SJSA1 (cell line): ENCODE measurements around the gene LAMTOR5. TPM values are rescaled to one million over a fixed set of nuclear protein-coding genes. Genes with fewer than 3 reads are reported as not detected.
"Not testable (repeated sequence)": the region's sequence is repeated elsewhere in the genome, so short reads cannot be mapped to it uniquely, and the experiment has no call there.

Experiments used
- DNase-seq, 2 experiments: peaks; one replicate each; pipeline ENCODE4 v3.0.0-alpha.2; 2015 to 2020; ENCODE audit warnings: low spot score in 2 of 2, low read depth in 1 of 2
- H3K27ac ChIP-seq: fragments of 250-450 bp; sonication (Bioruptor Pico); 2 replicates; pipeline ENCODE4 v1.5.1; 2020; ENCODE audit warnings: mild to moderate bottlenecking, moderate library complexity
- H3K27me3 ChIP-seq: fragments of 250-450 bp; sonication (Bioruptor Pico); replicated peaks from 2 replicates; pipeline ENCODE4 v1.5.1; 2020; ENCODE audit warnings: mild to moderate bottlenecking, moderate library complexity
- H3K36me3 ChIP-seq: fragments of 250-450 bp; sonication (Bioruptor Pico); 2 replicates; pipeline ENCODE4 v1.5.1; 2020; ENCODE audit warnings: mild to moderate bottlenecking
- H3K4me1 ChIP-seq: fragments of 250-450 bp; sonication (Bioruptor Pico); replicated peaks from 2 replicates; pipeline ENCODE4 v1.6.1; 2021; ENCODE audit warnings: mild to moderate bottlenecking
- H3K4me3 ChIP-seq: fragments of 250-450 bp; sonication (Bioruptor Pico); 2 replicates; pipeline ENCODE4 v1.5.1; 2020; ENCODE audit warnings: mild to moderate bottlenecking
- H3K9me3 ChIP-seq: fragments of 250-450 bp; sonication (Bioruptor Pico); replicated peaks from 2 replicates; pipeline ENCODE4 v1.5.1; 2020; ENCODE audit warnings: mild to moderate bottlenecking
- total RNA-seq: library from RNA; depleted of rRNA; stranded (reverse); fragments of >200 nt; shearing (Covaris generic); gene quantifications from 2 replicates; pipeline ENCODE4 v1.2.3, GENCODE V29; 2014; rRNA removed

The LAMTOR5 gene
- total RNA-seq: 114 and 145 TPM in 2 replicates

DNA sequence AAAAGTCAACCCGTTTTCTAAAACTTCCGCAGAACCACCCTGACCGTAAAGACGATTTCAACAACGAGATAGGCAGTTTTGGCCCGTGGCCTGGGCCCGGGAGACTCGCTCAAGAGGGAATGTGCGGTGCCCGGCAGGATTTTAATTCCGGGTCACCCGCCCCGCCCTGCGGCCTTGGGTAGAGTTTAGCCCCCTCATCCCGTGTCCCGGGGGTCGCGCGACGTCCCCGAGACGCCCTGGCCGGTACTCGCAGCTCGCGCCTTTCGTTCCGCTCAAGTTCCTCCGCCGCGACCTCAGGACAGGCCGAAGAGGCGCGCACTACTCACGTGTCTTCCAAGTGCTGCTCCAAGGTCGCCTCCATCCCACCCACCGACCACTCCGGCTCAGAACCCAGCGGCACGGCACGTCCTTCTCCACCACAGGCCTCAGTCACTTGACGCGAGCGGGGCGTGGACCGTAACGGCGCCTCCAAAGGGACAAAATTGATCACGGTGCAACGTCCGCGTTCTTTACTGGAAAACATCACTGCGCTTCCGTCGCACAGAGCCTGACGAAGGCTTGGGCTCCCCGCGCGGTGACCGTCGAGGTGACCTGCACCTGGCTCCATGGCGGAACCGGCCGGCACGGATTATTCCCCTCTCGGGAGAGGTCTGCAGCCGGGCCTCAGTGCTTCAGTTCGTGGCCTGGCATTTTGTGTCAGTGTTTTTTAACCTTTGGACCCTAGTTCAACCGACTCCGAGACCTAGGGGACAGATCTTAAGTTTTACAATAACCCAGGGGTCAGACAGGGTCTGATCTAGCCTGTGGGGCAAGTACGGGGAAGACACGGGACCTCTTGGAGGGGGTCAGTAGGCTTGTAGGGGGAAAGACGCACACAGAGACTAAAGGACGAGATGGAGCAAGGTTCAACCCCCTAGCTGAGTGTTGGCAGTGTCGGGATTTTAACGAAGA lies at the start of gene LAMTOR5:
Gene LAMTOR5 (minus strand): TSS at position 435 of the 951 bp plus-strand sequence. CDS start 74 bp downstream, at position 361.
- DNase-seq: peak; percentile 83 to 91
- H3K27ac ChIP-seq: peak within 1 kb of the TSS; percentile 52

GRCh38 chr1:110457206-110457605 lies 49.7 kb upstream of the LAMTOR5 start:
- DNase-seq: no peak
- Histone ChIP-seq H3K27me3 (peaks cover 11% of the 10 kb centered on the region), H3K36me3 (no peaks in the 10 kb centered on the region), H3K27ac (no peak overlapping the region), H3K4me1 (no peaks in the 10 kb centered on the region), H3K4me3 (no peak overlapping the region), H3K9me3 (no peaks in the 10 kb centered on the region)

More for the DNA sequence above, at the start of gene LAMTOR5:
- Histone ChIP-seq H3K27me3 (no peaks in the 10 kb centered on the region), H3K36me3 (peaks cover 39% of the 10 kb centered on the region), H3K4me1 (peaks cover 7% of the 10 kb centered on the region; the same call in 1 of the 2 replicates), H3K9me3 (no peaks in the 10 kb centered on the region), H3K4me3 (peak within 1 kb of the TSS; percentile 76)

GRCh38 chr1:110455151-110455550 lies 47.7 kb upstream of the LAMTOR5 start:
- no peak for DNase-seq
- Histone ChIP-seq H3K4me3 (no peak overlapping the region), H3K27me3 (peaks cover 31% of the 10 kb centered on the region), H3K4me1 (no peaks in the 10 kb centered on the region), H3K27ac (no peak overlapping the region), H3K9me3 (no peaks in the 10 kb centered on the region), H3K36me3 (no peaks in the 10 kb centered on the region)

DNA sequence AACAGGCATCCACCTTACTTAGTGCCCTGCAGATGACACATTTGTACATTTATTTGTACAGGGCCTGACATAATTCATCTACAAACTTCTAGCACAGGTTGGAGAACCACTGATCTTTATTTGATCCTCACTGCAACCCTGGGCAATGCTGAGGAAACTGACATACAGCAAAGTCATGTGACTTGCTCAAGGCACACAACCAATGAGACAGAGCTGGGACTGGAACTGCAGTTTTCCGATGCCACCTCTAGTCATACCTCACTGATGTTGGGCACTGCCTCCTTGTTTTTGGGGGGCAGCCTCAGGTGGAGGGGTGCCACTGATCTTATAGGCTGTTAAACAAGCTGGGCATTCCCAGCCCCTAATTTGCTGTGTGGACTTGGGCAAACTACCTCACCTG lies 46.8 kb upstream of the LAMTOR5 start:
- no peaks in the 10 kb centered on the region for H3K4me1 ChIP-seq
- no peaks in the 10 kb centered on the region for H3K36me3 ChIP-seq
- H3K4me3 ChIP-seq: no peak overlapping the region
- DNase-seq: no peak
- no peaks in the 10 kb centered on the region for H3K9me3 ChIP-seq
- peaks cover 40% of the 10 kb centered on the region for H3K27me3 ChIP-seq
- H3K27ac ChIP-seq: no peak overlapping the region

DNA sequence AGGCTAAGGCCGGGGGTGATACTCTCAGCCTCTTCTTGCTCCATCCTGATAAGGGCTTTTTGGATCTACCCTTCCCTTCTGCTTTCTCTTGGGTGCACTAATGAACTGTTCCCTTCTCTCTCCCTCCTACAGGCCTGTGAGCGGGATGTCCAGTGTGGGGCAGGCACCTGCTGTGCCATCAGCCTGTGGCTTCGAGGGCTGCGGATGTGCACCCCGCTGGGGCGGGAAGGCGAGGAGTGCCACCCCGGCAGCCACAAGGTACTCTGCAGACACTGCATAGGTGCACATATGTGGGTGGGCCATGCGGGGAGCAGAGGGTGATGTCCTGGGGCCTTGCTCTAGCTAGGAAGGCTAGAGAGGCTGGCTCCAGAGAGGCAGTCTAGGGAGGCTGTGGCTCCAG lies 46.3 kb upstream of the LAMTOR5 start:
- no peak overlapping the region for H3K27ac ChIP-seq
- no peaks in the 10 kb centered on the region for H3K9me3 ChIP-seq
- H3K4me1 ChIP-seq: no peaks in the 10 kb centered on the region
- DNase-seq: no peak
- no peaks in the 10 kb centered on the region for H3K36me3 ChIP-seq
- peaks cover 45% of the 10 kb centered on the region for H3K27me3 ChIP-seq
- H3K4me3 ChIP-seq: no peak overlapping the region

DNA sequence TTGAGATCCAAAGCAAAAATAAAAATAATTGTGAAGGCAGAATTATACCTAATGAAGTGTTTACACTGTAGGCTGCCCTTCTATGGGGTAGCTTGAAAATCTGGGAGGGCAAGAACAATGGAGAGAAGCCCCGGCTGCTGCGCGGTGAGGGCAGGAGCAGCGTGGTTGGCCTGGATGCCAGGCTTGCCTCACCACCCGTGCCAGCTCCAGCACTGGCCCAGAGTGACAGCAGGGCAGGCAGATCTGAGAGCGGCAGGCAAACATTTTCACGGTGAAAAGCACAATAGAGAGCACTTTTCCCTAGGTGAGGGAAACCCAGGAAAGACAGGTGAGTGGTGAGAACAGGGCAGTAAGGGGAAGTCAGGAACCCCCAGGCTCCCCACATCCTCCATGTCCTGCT lies 44.8 kb upstream of the LAMTOR5 start:
- H3K4me1 ChIP-seq: no peaks in the 10 kb centered on the region
- H3K27ac ChIP-seq: no peak overlapping the region
- H3K27me3 ChIP-seq: peaks cover 49% of the 10 kb centered on the region
- no peak overlapping the region for H3K4me3 ChIP-seq
- H3K36me3 ChIP-seq: no peaks in the 10 kb centered on the region
- no peak for DNase-seq
- no peaks in the 10 kb centered on the region for H3K9me3 ChIP-seq

- no peak within 1 kb of the TSS for H3K27ac ChIP-seq
- H3K4me1 ChIP-seq: no peaks in the 10 kb centered on the region
- no peak within 1 kb of the TSS for H3K4me3 ChIP-seq
- H3K36me3 ChIP-seq: no peaks in the 10 kb centered on the region
- DNase-seq: no peak
- H3K9me3 ChIP-seq: no peaks in the 10 kb centered on the region
- peaks cover 49% of the 10 kb centered on the region for H3K27me3 ChIP-seq
These were observed 43.4 kb upstream of the LAMTOR5 start, which contains the start of gene PROK1 for GRCh38 chr1:110450929-110451328. TSS of gene PROK1 (plus strand) at chr1:110451149. CDS start at chr1:110451217, 68 bp downstream.

DNA sequence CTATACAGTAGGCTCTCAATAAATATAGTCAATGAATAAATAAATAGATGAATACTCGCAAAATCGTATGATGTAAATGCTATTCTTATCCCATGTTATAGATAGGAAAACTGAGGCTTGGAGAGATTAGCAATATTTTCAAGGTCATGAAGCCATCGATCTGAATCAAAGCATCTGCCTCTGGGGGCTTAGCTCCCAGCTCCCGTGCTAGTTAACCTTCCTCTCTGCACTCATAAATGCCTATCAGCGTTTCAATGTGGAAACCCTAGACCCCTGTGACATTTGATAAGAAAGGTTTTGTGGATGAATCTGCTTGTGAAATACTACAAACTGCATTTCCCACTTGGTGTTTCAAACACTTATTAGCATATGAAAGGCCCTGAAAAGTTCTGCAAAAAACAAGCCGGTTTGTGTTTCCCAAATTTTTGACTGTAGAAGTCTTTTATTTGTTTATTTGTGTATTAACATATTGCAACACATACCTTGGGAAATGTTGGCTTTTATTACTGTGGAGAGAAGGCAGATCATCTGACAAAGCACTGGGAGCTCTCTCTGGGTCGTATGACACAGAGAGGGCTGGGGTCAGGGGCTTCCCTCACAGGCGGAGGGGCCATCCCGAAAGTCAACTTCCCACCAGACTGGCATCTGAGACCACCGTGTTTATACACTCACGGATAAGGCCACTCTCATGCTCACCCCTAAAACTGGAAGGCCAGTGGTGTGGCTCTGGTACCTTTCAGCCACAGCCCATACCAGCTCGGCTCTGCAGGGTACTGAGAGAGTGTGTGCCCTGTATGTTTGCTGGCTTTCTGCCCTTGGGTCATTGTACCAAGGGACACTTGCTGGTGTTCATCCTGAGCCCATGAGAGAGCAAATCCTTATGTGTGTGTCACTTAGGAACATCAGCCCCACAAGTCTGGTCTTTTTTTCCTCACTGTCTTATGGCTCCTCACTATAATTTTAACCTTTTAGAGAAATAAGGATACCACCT lies 42.5 kb upstream of the LAMTOR5 start:
- no peak for DNase-seq
- Histone ChIP-seq H3K27me3 (peaks cover 49% of the 10 kb centered on the region), H3K36me3 (no peaks in the 10 kb centered on the region), H3K27ac (no peak overlapping the region), H3K9me3 (no peaks in the 10 kb centered on the region), H3K4me3 (no peak overlapping the region), H3K4me1 (no peaks in the 10 kb centered on the region)

GRCh38 chr1:110444561-110444960 lies 37.1 kb upstream of the LAMTOR5 start:
- Histone ChIP-seq H3K4me3 (no peak overlapping the region), H3K9me3 (no peaks in the 10 kb centered on the region), H3K27ac (no peak overlapping the region), H3K4me1 (no peaks in the 10 kb centered on the region), H3K36me3 (no peaks in the 10 kb centered on the region), H3K27me3 (peaks cover 12% of the 10 kb centered on the region)
- DNase-seq: no peak

GRCh38 chr1:110443451-110443850 lies 36.0 kb upstream of the LAMTOR5 start:
- no peaks in the 10 kb centered on the region for H3K36me3 ChIP-seq
- H3K4me3 ChIP-seq: no peak overlapping the region
- no peak overlapping the region for H3K27ac ChIP-seq
- no peaks in the 10 kb centered on the region for H3K9me3 ChIP-seq
- peaks cover 3% of the 10 kb centered on the region; the same call in 1 of the 2 replicates for H3K27me3 ChIP-seq
- H3K4me1 ChIP-seq: no peaks in the 10 kb centered on the region
- no peak for DNase-seq

GRCh38 chr1:110441888-110442287 lies 34.4 kb upstream of the LAMTOR5 start:
- Histone ChIP-seq H3K36me3 (no peaks in the 10 kb centered on the region), H3K4me1 (no peaks in the 10 kb centered on the region), H3K4me3 (no peak overlapping the region), H3K9me3 (no peaks in the 10 kb centered on the region), H3K27ac (no peak overlapping the region), H3K27me3 (peaks cover 2% of the 10 kb centered on the region; the same call in 1 of the 2 replicates)
- DNase-seq: no peak

GRCh38 chr1:110440877-110441276 lies 33.4 kb upstream of the LAMTOR5 start:
- Histone ChIP-seq H3K4me1 (no peaks in the 10 kb centered on the region), H3K27me3 (peaks cover 2% of the 10 kb centered on the region; the same call in 1 of the 2 replicates), H3K9me3 (no peaks in the 10 kb centered on the region), H3K36me3 (no peaks in the 10 kb centered on the region), H3K27ac (no peak overlapping the region), H3K4me3 (no peak overlapping the region)
- no peak for DNase-seq

DNA sequence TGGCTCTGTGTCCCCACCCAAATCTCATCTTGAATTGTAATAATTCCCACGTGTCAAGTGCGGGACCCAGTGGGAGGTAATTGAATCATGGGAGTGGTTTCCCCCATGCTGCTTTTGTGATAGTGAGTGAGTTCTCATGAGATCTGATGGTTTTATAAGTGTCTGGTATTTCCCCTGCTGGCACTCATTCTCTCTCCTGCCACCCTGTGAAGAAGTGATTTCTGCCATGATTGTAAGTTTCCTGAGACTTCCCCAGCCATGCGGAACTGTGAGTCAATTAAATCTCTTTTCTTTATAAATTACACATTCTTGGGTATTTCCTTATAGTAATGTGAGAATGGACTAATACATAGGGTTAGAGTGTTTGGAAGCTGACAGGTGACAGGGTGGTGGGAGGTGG lies 32.4 kb upstream of the LAMTOR5 start:
- H3K4me1 ChIP-seq, H3K4me3 ChIP-seq, H3K36me3 ChIP-seq, H3K9me3 ChIP-seq, DNase-seq, H3K27me3 ChIP-seq, H3K27ac ChIP-seq: not testable (repeated sequence)
